Endothelial cell of umbilical vein (primary cell): Measurements from ENCODE around the gene SVOP. TPM values are rescaled to one million over a fixed set of nuclear protein-coding genes. Genes with fewer than 3 reads are reported as not detected.

Experiments
- BruUV-seq: library from RNA; stranded (reverse); fragments of 400-500 nt; replicated peaks from 2 replicates; lab custom pipeline; 2021; lab: Mats Ljungman, UMichigan
- CTCF ChIA-PET: fragments of 300-600, 350-600 bp; sonication (Branson Sonifier 250); formaldehyde crosslinking; loops from one replicate; lab custom pipeline; 2021; ENCODE audit warnings: antibody characterized with exemption, inconsistent platforms; lab: Charles Lee
- POLR2A ChIA-PET: fragments of 300-600, 350-600 bp; sonication (Branson Sonifier 250); formaldehyde crosslinking; loops from one replicate; lab custom pipeline; 2021; ENCODE audit warnings: antibody characterized with exemption, inconsistent platforms; lab: Charles Lee
- DNase-seq: peaks from one replicate; pipeline ENCODE4 v3.0.0-alpha.2; 2011; ENCODE audit warnings: low read depth, low spot score
- FAIRE-seq: peaks from 2 replicates; lab custom pipeline; 2011; peaks lifted over from hg19 to GRCh38; lab: Jason Lieb, UNC
- H2AFZ ChIP-seq: 2 replicates; pipeline ENCODE4 v1.6.0; 2012; ENCODE audit warnings: low read depth, low read length, control low read depth, inconsistent platforms
- H3K27ac ChIP-seq: 2 replicates; pipeline ENCODE4 v1.5.1; 2011; ENCODE audit warnings: low read depth, mild to moderate bottlenecking, control low read depth, low read length, moderate library complexity; ENCODE audit not compliant: insufficient read depth
- H3K27me3 ChIP-seq, 2 experiments: 2 replicates each; pipeline versions ENCODE4 v1.6.0 to v1.6.1; 2011; ENCODE audit warnings: low read length in 2 of 2, mixed read lengths in 1 of 2; ENCODE audit not compliant: control insufficient read depth in 2 of 2, insufficient read depth in 2 of 2
- H3K36me3 ChIP-seq, 2 experiments: 2 replicates in 1 of 2; 3 replicates in 1 of 2; pipeline ENCODE4 v1.5.1; 2011; ENCODE audit warnings: low read length in 2 of 2, mild to moderate bottlenecking in 1 of 2, moderate library complexity in 1 of 2; ENCODE audit not compliant: control insufficient read depth in 2 of 2, insufficient read depth in 2 of 2; ENCODE audit errors: extremely low read depth in 1 of 2
- H3K4me1 ChIP-seq: 3 replicates; pipeline ENCODE4 v1.5.1; 2011; ENCODE audit warnings: mild to moderate bottlenecking, low read length; ENCODE audit not compliant: control insufficient read depth, insufficient read depth; ENCODE audit errors: extremely low read depth
- H3K4me2 ChIP-seq: 2 replicates; pipeline ENCODE4 v1.6.1; 2011; ENCODE audit warnings: low read length, control low read depth, mixed read lengths; ENCODE audit not compliant: insufficient read depth
- H3K4me3 ChIP-seq, 3 experiments: fragments of 200-600 bp in 1 of 3; sonication (generic), shearing (Covaris generic) in 1 of 3; replicated peaks in 1 of 3; 2 replicates each; pipeline ENCODE4 v1.5.1; 2011 to 2016; ENCODE audit warnings: control low read depth in 3 of 3, low read length in 3 of 3, mild to moderate bottlenecking in 2 of 3, inconsistent platforms in 1 of 3, low read depth in 1 of 3, moderate library complexity in 1 of 3; ENCODE audit not compliant: insufficient read depth in 1 of 3
- H3K79me2 ChIP-seq: 2 replicates; pipeline ENCODE4 v1.6.0; 2012; ENCODE audit warnings: low read length, inconsistent platforms; ENCODE audit not compliant: control insufficient read depth, insufficient read depth
- H3K9ac ChIP-seq: replicated peaks from 2 replicates; pipeline ENCODE3; 2011; ENCODE audit warnings: low read length, control low read depth; ENCODE audit not compliant: insufficient read depth; ENCODE audit errors: extremely low read depth
- H3K9me1 ChIP-seq: replicated peaks from 3 replicates; pipeline ENCODE4 v1.6.0; 2011; ENCODE audit warnings: mild to moderate bottlenecking, low read length; ENCODE audit not compliant: control insufficient read depth, insufficient read depth; ENCODE audit errors: extremely low read depth
- H3K9me3 ChIP-seq: replicated peaks from 2 replicates; pipeline ENCODE4 v1.5.1; 2012; ENCODE audit warnings: low read length, inconsistent platforms; ENCODE audit not compliant: control insufficient read depth, insufficient read depth
- H4K20me1 ChIP-seq: replicated peaks from 2 replicates; pipeline ENCODE3; 2011; ENCODE audit warnings: mild to moderate bottlenecking, low read length; ENCODE audit not compliant: control insufficient read depth, insufficient read depth; ENCODE audit errors: extremely low read depth
- CTCF ChIP-seq, 2 donors: IDR thresholded peaks; 1 replicate in 1 of 2; 2 replicates in 1 of 2; pipeline ENCODE4 v1.5.1; 2011; ENCODE audit warnings: low read length in 2 of 2, mild to moderate bottlenecking in 2 of 2, moderate library complexity in 2 of 2, control low read depth in 1 of 2, inconsistent platforms in 1 of 2, low read depth in 1 of 2; ENCODE audit not compliant: insufficient read depth in 1 of 2; ENCODE audit errors: extremely low read depth in 1 of 2
- EZH2 ChIP-seq: IDR thresholded peaks from 2 replicates; pipeline ENCODE4 v1.6.1; 2012; ENCODE audit warnings: borderline replicate concordance, low read depth, mild to moderate bottlenecking, moderate library complexity, low read length, inconsistent platforms; ENCODE audit not compliant: severe bottlenecking
- FOS ChIP-seq: IDR thresholded peaks from 2 replicates; pipeline ENCODE4 v1.6.1; 2011; ENCODE audit warnings: mild to moderate bottlenecking, low read length, moderate library complexity, borderline replicate concordance; ENCODE audit not compliant: insufficient read depth
- GATA2 ChIP-seq: IDR thresholded peaks from 2 replicates; pipeline ENCODE4 v1.7.0; 2011; ENCODE audit warnings: low read depth, mild to moderate bottlenecking, moderate library complexity, mixed read lengths, low read length; ENCODE audit not compliant: insufficient read length, insufficient read depth
- JUN ChIP-seq: IDR thresholded peaks from 2 replicates; pipeline ENCODE4 v1.6.1; 2011; ENCODE audit warnings: borderline replicate concordance, low read depth; ENCODE audit not compliant: insufficient read length, insufficient read depth
- MAX ChIP-seq: IDR thresholded peaks from 2 replicates; pipeline ENCODE4 v1.6.1; 2011; ENCODE audit not compliant: insufficient read depth, insufficient read length
- MYC ChIP-seq: IDR thresholded peaks from one replicate; pipeline ENCODE4 v1.6.1; 2011; ENCODE audit warnings: mild to moderate bottlenecking, low read depth, low read length
- POLR2A ChIP-seq: IDR thresholded peaks from 2 replicates; pipeline ENCODE4 v1.6.1; 2012; ENCODE audit warnings: low read depth, mild to moderate bottlenecking, control low read depth, low read length
- POLR2AphosphoS5 ChIP-seq: IDR thresholded peaks from 2 replicates; pipeline ENCODE4 v1.6.1; 2012; ENCODE audit warnings: low read depth, mild to moderate bottlenecking, control low read depth, low read length, moderate library complexity; ENCODE audit not compliant: insufficient read depth
- dilution Hi-C: fragments of 300-500 bp; cut with MboI; formaldehyde crosslinking; loops from one replicate; pipeline ENCODE4 v1.15.0; 2019; ENCODE audit warnings: low sequenced_read_pairs; ENCODE audit not compliant: extremely low pct_ligation_motif_present
- intact Hi-C: fragments of 100-400 bp; cut with micrococcal nuclease; formaldehyde crosslinking; loops from one replicate; pipeline ENCODE4 v1.10.0; 2022
- polyA plus RNA-seq, 4 experiments: library from polyadenylated mRNA; depleted of rRNA in 3 of 4; stranded (reverse) in 3 of 4; unstranded in 1 of 4; fragments of >200 nt; gene quantifications; 2 replicates each; pipeline versions ENCODE4 v1.2.1 to v1.2.3, GENCODE V29; 2011 to 2012; ENCODE audit warnings: missing spikeins in 1 of 4
- total RNA-seq: library from RNA; stranded (reverse); gene quantifications from 2 replicates; pipeline ENCODE4 v1.2.3, GENCODE V29; 2021

Gene SVOP
- total and polyA plus RNA-seq, 2 donors (not counting 3 experiments of a cell fraction or from before 2014, with no cell fraction given): not detected

DNA sequence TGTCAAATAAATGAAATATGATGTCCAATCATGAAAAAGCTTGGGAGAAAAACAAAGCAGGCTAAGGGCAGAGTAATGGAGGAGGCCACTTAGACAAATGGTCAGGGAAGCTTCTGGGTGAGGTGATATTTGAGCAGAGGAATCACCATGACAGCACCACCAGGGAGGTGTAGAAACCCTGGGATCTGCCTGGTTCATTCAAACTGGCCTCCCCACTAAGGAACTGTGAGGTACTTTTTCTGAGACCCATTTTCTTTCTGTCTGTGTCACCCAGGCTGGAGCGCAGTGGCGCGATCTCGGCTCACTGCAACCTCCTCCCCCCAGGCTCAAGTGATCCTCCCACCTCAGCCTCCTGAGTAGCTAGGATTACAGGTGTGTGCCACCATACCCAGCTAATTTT, 155.7 kb downstream of the SVOP start:
- Histone ChIP-seq H3K9ac (no peak overlapping the region), H3K4me2 (no peak overlapping the region), H4K20me1 (no peaks in the 10 kb centered on the region), H3K36me3 (no peaks in the 10 kb centered on the region), H3K79me2 (no peaks in the 10 kb centered on the region), H3K27me3 (no peaks in the 10 kb centered on the region), H3K9me1 (no peaks in the 10 kb centered on the region), H3K27ac (no peak overlapping the region), H3K4me1 (no peaks in the 10 kb centered on the region), H3K4me3 (no peak overlapping the region), H3K9me3 (no peaks in the 10 kb centered on the region), H2AFZ (no peak overlapping the region)
- DNase-seq: no peak
- ChIA-PET CTCF (no interaction called here), POLR2A (no interaction called here)
- no TSS peak for BruUV-seq
- FAIRE-seq: no peak
- TF ChIP-seq FOS (no peak), JUN (no peak), GATA2 (no peak), MYC (no peak), POLR2AphosphoS5 (no peak), CTCF (IDR thresholded peaks at IDR 0.05; ENCODE audit: extremely low read depth in 1 of 2, insufficient read depth in 1 of 2, low read depth in 1 of 2, low read length in 2 of 2) (no peak), MAX (no peak), POLR2A (no peak), EZH2 (no peak)
- dilution Hi-C loops: no loop called here
- intact Hi-C loops: no loop called here
